Large intestine (tissue), 3 donors: ENCODE measurements around the gene BOD1. TPM values are rescaled to one million over a fixed set of nuclear protein-coding genes. Genes with fewer than 3 reads are reported as not detected.

ENCODE experiments used
- DNase-seq, 2 donors: peaks; one replicate each; pipeline versions ENCODE4 v3.0.0 to v3.0.0-alpha.2; 2013
- H3K27ac ChIP-seq: one replicate; pipeline ENCODE4 v1.5.1; 2013; ENCODE audit warnings: low read length
- H3K27me3 ChIP-seq: 2 replicates; pipeline ENCODE4 v1.6.1; 2013; ENCODE audit warnings: low read length; ENCODE audit not compliant: control insufficient read depth, insufficient read depth
- H3K36me3 ChIP-seq: 2 replicates; pipeline ENCODE4 v1.6.1; 2013; ENCODE audit warnings: low read length; ENCODE audit not compliant: control insufficient read depth, insufficient read depth
- H3K4me1 ChIP-seq: one replicate; pipeline ENCODE4 v1.6.1; 2013; ENCODE audit warnings: low read length; ENCODE audit not compliant: control insufficient read depth, insufficient read depth
- H3K4me3 ChIP-seq: one replicate; pipeline ENCODE4 v1.5.1; 2013; ENCODE audit warnings: low read length
- H3K9me3 ChIP-seq: one replicate; pipeline ENCODE4 v1.6.1; 2013; ENCODE audit warnings: mild to moderate bottlenecking, low read depth, low read length, moderate library complexity; ENCODE audit not compliant: control insufficient read depth
- WGBS: methylation state at CpG from one replicate; pipeline ENCODE4 v1.1.5; 2013; ENCODE audit warnings: low lambda C conversion rate; ENCODE audit not compliant: insufficient coverage; 5-methylcytosine and 5-hydroxymethylcytosine counted together
- polyA plus RNA-seq: library from polyadenylated mRNA; unstranded; fragments of 120-200 nt; gene quantifications from one replicate; pipeline ENCODE4 v1.2.1, GENCODE V29; 2013

BOD1 gene
- polyA plus RNA-seq, 1 donor, result 76.7 TPM

- WGBS, result 100% methylated on average over 2 of the region's 7 CpGs
- no peaks in the 10 kb centered on the region for H3K9me3 ChIP-seq
- no peak overlapping the region for H3K27ac ChIP-seq
- H3K4me3 ChIP-seq, result no peak overlapping the region
- peaks cover 6% of the 10 kb centered on the region for H3K27me3 ChIP-seq
- DNase-seq, result no peak
- H3K36me3 ChIP-seq, result no peaks in the 10 kb centered on the region
- no peaks in the 10 kb centered on the region for H3K4me1 ChIP-seq
Observed at GRCh38 chr5:173567548-173567947, 48.9 kb downstream of the BOD1 start.

GRCh38 chr5:173565491-173566072 lies 50.9 kb downstream of the BOD1 start:
- no peaks in the 10 kb centered on the region for H3K4me1 ChIP-seq
- H3K27me3 ChIP-seq, result peaks cover 2% of the 10 kb centered on the region
- no peak overlapping the region for H3K4me3 ChIP-seq
- DNase-seq, result no peak
- no peak overlapping the region for H3K27ac ChIP-seq
- WGBS, result no CpG with 5 or more reads among the region's 3 CpGs
- no peaks in the 10 kb centered on the region for H3K36me3 ChIP-seq
- H3K9me3 ChIP-seq, result no peaks in the 10 kb centered on the region

DNA sequence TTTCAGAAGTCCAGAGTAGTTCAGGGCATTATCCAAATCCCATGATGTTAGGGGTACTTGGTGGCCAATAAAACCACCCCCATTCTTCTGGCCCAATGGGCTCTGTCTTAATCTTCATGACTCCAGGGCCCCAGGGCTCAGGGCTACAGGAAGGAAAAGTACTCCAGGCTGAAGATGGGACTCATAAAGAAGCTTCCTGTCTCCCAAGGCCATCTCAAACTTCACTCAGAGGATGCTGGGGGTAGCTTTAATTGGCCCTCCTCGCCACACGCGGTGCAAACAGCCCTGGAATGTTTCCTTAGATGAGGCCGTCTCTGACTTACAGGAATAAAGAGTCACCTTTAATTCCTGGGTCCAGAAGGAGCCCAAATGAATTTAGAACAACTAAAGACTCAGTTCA lies 52.3 kb downstream of the BOD1 start:
- Histone ChIP-seq H3K36me3 (no peaks in the 10 kb centered on the region), H3K4me1 (no peaks in the 10 kb centered on the region), H3K27ac (no peak overlapping the region), H3K4me3 (no peak overlapping the region), H3K9me3 (no peaks in the 10 kb centered on the region), H3K27me3 (peaks cover 2% of the 10 kb centered on the region)
- no peak for DNase-seq
- no CpG with 5 or more reads among the region's 4 CpGs for WGBS

- H3K36me3 ChIP-seq, result no peaks in the 10 kb centered on the region
Observed at GRCh38 chr5:173563246-173563645, 53.2 kb downstream of the BOD1 start.

GRCh38 chr5:173562451-173562850 lies 54.0 kb downstream of the BOD1 start:
- no CpG with 5 or more reads among the region's 6 CpGs for WGBS
- H3K4me3 ChIP-seq, result no peak overlapping the region
- no peak for DNase-seq

More at GRCh38 chr5:173563246-173563645, 53.2 kb downstream of the BOD1 start:
- Histone ChIP-seq H3K9me3 (no peaks in the 10 kb centered on the region), H3K27me3 (peaks cover 2% of the 10 kb centered on the region), H3K4me3 (no peak overlapping the region), H3K4me1 (no peaks in the 10 kb centered on the region), H3K27ac (no peak overlapping the region)
- WGBS, result no CpG with 5 or more reads among the region's 6 CpGs
- no peak for DNase-seq

More at GRCh38 chr5:173562451-173562850, 54.0 kb downstream of the BOD1 start:
- Histone ChIP-seq H3K36me3 (no peaks in the 10 kb centered on the region), H3K27ac (no peak overlapping the region), H3K9me3 (no peaks in the 10 kb centered on the region), H3K4me1 (no peaks in the 10 kb centered on the region), H3K27me3 (peaks cover 5% of the 10 kb centered on the region)
